ENCODE data around the gene FURIN. TPM values are rescaled to one million over a fixed set of nuclear protein-coding genes. Genes with fewer than 3 reads are reported as not detected.
A peak's percentile ranks its signal among the peaks of the same experiment; 100 is the strongest.
"Not testable (repeated sequence)": the region's sequence is repeated elsewhere in the genome, so short reads cannot be mapped to it uniquely, and the experiment has no call there.

The FURIN gene
- total and polyA plus RNA-seq, 4 donors = 13.2 to 27.0 (median 24.3) TPM

GRCh38 chr15:90872486-90873184 is 4.2 kb downstream of the FURIN start:
- peaks cover 42% of the 10 kb centered on the region for H3K4me1 ChIP-seq (ENCODE audit: control insufficient read depth, insufficient read depth, low read length)
- H3K36me3 ChIP-seq (ENCODE audit: control insufficient read depth, insufficient read depth, low read length) = peaks cover 33% of the 10 kb centered on the region

GRCh38 chr15:90873488-90873997 is 5.2 kb downstream of the FURIN start:
- no peak for DNase-seq (ENCODE audit: low read depth in 4 of 6, low spot score in 6 of 6)
- H3K9me3 ChIP-seq (ENCODE audit: control insufficient read depth, insufficient read depth, low read length) = no peaks in the 10 kb centered on the region
- 82% methylated on average over 4 of the region's 6 CpGs for WGBS (ENCODE audit: insufficient coverage)
- H3K36me3 ChIP-seq (ENCODE audit: control insufficient read depth, insufficient read depth, low read length) = peaks cover 42% of the 10 kb centered on the region
- no peak overlapping the region for H3K27ac ChIP-seq (ENCODE audit: low read depth, low read length)
- no peaks in the 10 kb centered on the region for H3K27me3 ChIP-seq (ENCODE audit: control insufficient read depth, insufficient read depth, low read length)
- peaks cover 42% of the 10 kb centered on the region for H3K4me1 ChIP-seq (ENCODE audit: control insufficient read depth, insufficient read depth, low read length)
- H3K4me3 ChIP-seq (ENCODE audit: low read depth, low read length) = no peak overlapping the region

More at GRCh38 chr15:90872486-90873184, 4.2 kb downstream of the FURIN start:
- WGBS (ENCODE audit: insufficient coverage) = 46% methylated on average over 9 of the region's 12 CpGs
- Histone ChIP-seq H3K4me3 (ENCODE audit: low read depth, low read length) (peak overlapping the region; percentile 48), H3K27me3 (ENCODE audit: control insufficient read depth, insufficient read depth, low read length) (no peaks in the 10 kb centered on the region), H3K27ac (ENCODE audit: low read depth, low read length) (no peak overlapping the region), H3K9me3 (ENCODE audit: control insufficient read depth, insufficient read depth, low read length) (no peaks in the 10 kb centered on the region)
- DNase-seq (ENCODE audit: low read depth in 4 of 6, low spot score in 6 of 6) = peak in 1 of 6 donors; percentile 14

DNA sequence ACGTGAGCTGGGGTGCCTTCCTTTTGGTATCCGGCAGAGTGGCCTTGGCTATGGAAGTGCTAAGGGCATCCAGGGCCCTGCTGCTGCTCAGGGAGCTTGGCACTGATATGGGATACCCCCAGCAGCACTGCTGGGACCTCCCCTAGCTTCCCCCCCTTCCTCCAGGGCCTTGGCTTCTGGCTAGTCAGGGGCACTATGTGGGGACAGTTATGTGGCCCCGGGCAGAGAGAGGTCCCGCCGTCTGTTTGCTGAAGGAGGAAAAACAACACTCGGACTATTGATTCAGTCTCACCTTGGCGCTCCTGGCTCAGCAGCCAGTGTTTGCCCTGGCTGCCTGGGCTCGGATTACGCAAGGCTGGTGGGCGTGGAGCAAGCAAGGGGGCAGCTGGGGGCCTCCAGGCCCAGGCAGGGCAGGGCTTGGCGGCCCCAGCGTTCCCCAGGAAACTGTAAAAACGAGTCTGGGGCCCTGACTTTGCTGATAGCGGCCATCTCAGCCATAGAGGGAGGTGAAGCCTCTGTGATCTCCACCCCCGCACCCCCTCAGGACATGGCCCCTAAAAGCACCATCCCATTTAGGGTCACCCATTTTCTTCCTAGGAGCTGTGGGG is 5.7 kb downstream of the FURIN start:
- H3K9me3 ChIP-seq (ENCODE audit: control insufficient read depth, insufficient read depth, low read length) = no peaks in the 10 kb centered on the region
- 43% methylated on average over 12 of the region's 15 CpGs for WGBS (ENCODE audit: insufficient coverage)
- H3K27ac ChIP-seq (ENCODE audit: low read depth, low read length) = no peak overlapping the region
- H3K4me3 ChIP-seq (ENCODE audit: low read depth, low read length) = no peak overlapping the region
- peaks cover 48% of the 10 kb centered on the region for H3K36me3 ChIP-seq (ENCODE audit: control insufficient read depth, insufficient read depth, low read length)
- peak in 1 of 6 donors; percentile 22 for DNase-seq (ENCODE audit: low read depth in 4 of 6, low spot score in 6 of 6)
- H3K4me1 ChIP-seq (ENCODE audit: control insufficient read depth, insufficient read depth, low read length) = peaks cover 39% of the 10 kb centered on the region
- no peaks in the 10 kb centered on the region for H3K27me3 ChIP-seq (ENCODE audit: control insufficient read depth, insufficient read depth, low read length)

DNA sequence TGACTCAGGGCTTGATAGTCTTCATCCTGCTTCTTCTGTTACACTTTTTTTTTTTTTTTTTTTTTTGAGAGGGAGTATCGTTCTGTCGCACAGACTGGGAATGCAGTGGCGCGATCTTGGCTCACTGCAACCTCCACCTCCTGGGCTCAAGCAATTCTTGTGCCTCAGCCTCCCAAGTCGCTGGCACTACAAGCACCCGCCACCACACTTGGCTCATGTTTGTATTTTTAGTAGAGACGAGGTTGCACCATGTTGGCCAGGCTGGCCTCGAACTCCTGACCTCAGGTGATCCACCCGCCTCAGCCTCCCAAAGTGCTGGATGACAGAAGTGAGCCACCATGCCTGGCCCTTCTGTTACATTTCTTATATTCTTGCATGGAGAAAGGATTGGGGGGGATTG is 6.6 kb downstream of the FURIN start:
- H3K27me3 ChIP-seq (ENCODE audit: control insufficient read depth, insufficient read depth, low read length); DNase-seq (ENCODE audit: low read depth in 4 of 6, low spot score in 6 of 6); H3K9me3 ChIP-seq (ENCODE audit: control insufficient read depth, insufficient read depth, low read length); H3K27ac ChIP-seq (ENCODE audit: low read depth, low read length); H3K4me3 ChIP-seq (ENCODE audit: low read depth, low read length): not testable (repeated sequence)
- Histone ChIP-seq H3K4me1 (ENCODE audit: control insufficient read depth, insufficient read depth, low read length) (peaks cover 31% of the 10 kb centered on the region), H3K36me3 (ENCODE audit: control insufficient read depth, insufficient read depth, low read length) (peaks cover 57% of the 10 kb centered on the region)
- WGBS (ENCODE audit: insufficient coverage) = 83% methylated on average over 6 of the region's 9 CpGs

DNA sequence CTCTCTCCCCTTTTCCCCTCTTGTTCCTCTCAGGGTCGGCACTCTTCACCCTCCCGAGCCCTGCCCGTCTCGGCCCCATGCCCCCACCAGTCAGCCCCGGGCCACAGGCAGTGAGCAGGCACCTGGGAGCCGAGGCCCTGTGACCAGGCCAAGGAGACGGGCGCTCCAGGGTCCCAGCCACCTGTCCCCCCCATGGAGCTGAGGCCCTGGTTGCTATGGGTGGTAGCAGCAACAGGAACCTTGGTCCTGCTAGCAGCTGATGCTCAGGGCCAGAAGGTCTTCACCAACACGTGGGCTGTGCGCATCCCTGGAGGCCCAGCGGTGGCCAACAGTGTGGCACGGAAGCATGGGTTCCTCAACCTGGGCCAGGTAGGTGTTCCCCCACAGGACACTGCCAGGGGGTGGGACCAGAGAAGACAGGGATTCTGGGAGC is 7.2 kb downstream of the FURIN start:
- Histone ChIP-seq H3K36me3 (ENCODE audit: control insufficient read depth, insufficient read depth, low read length) (peaks cover 63% of the 10 kb centered on the region), H3K27ac (ENCODE audit: low read depth, low read length) (no peak overlapping the region), H3K4me1 (ENCODE audit: control insufficient read depth, insufficient read depth, low read length) (peaks cover 28% of the 10 kb centered on the region), H3K27me3 (ENCODE audit: control insufficient read depth, insufficient read depth, low read length) (no peaks in the 10 kb centered on the region), H3K9me3 (ENCODE audit: control insufficient read depth, insufficient read depth, low read length) (no peaks in the 10 kb centered on the region), H3K4me3 (ENCODE audit: low read depth, low read length) (no peak overlapping the region)
- 94% methylated on average over 12 of the region's 12 CpGs for WGBS (ENCODE audit: insufficient coverage)
- DNase-seq (ENCODE audit: low read depth in 4 of 6, low spot score in 6 of 6) = no peak

- H3K27ac ChIP-seq (ENCODE audit: low read depth, low read length) = no peak overlapping the region
- peaks cover 67% of the 10 kb centered on the region for H3K36me3 ChIP-seq (ENCODE audit: control insufficient read depth, insufficient read depth, low read length)
- peaks cover 23% of the 10 kb centered on the region for H3K4me1 ChIP-seq (ENCODE audit: control insufficient read depth, insufficient read depth, low read length)
- H3K27me3 ChIP-seq (ENCODE audit: control insufficient read depth, insufficient read depth, low read length) = no peaks in the 10 kb centered on the region
- no peaks in the 10 kb centered on the region for H3K9me3 ChIP-seq (ENCODE audit: control insufficient read depth, insufficient read depth, low read length)
- H3K4me3 ChIP-seq (ENCODE audit: low read depth, low read length) = no peak overlapping the region
- WGBS (ENCODE audit: insufficient coverage) = 90% methylated on average over 20 of the region's 20 CpGs
- no peak for DNase-seq (ENCODE audit: low read depth in 4 of 6, low spot score in 6 of 6)
Observed at GRCh38 chr15:90876046-90876445, 7.7 kb downstream of the FURIN start.

GRCh38 chr15:90876512-90877170 is 8.3 kb downstream of the FURIN start:
- H3K4me1 ChIP-seq (ENCODE audit: control insufficient read depth, insufficient read depth, low read length) = peaks cover 23% of the 10 kb centered on the region
- peaks cover 73% of the 10 kb centered on the region for H3K36me3 ChIP-seq (ENCODE audit: control insufficient read depth, insufficient read depth, low read length)
- H3K4me3 ChIP-seq (ENCODE audit: low read depth, low read length) = no peak overlapping the region
- H3K27me3 ChIP-seq (ENCODE audit: control insufficient read depth, insufficient read depth, low read length) = no peaks in the 10 kb centered on the region
- DNase-seq (ENCODE audit: low read depth in 4 of 6, low spot score in 6 of 6) = no peak
- H3K9me3 ChIP-seq (ENCODE audit: control insufficient read depth, insufficient read depth, low read length) = no peaks in the 10 kb centered on the region
- 95% methylated on average over 12 of the region's 15 CpGs for WGBS (ENCODE audit: insufficient coverage)
- no peak overlapping the region for H3K27ac ChIP-seq (ENCODE audit: low read depth, low read length)

DNA sequence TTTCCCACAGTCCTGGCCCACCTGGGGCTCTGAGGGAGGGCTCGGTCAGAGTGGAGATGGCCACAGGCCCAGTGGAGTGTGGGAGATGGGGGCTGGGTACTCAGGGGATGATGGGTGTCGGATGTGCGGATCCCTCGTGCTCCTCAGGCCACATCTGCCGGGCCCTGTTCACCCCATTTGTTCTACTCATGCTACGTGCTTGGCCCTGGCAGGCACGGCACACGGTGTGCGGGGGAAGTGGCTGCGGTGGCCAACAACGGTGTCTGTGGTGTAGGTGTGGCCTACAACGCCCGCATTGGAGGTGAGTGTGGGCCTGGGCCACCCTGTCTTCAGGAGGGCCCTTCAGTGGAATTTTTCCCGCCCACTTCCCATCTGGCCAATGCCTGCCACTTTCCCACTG is 8.9 kb downstream of the FURIN start:
- Histone ChIP-seq H3K36me3 (ENCODE audit: control insufficient read depth, insufficient read depth, low read length) (peaks cover 80% of the 10 kb centered on the region), H3K9me3 (ENCODE audit: control insufficient read depth, insufficient read depth, low read length) (no peaks in the 10 kb centered on the region), H3K27ac (ENCODE audit: low read depth, low read length) (no peak overlapping the region), H3K4me3 (ENCODE audit: low read depth, low read length) (no peak overlapping the region), H3K4me1 (ENCODE audit: control insufficient read depth, insufficient read depth, low read length) (peaks cover 21% of the 10 kb centered on the region), H3K27me3 (ENCODE audit: control insufficient read depth, insufficient read depth, low read length) (no peaks in the 10 kb centered on the region)
- DNase-seq (ENCODE audit: low read depth in 4 of 6, low spot score in 6 of 6) = no peak
- WGBS (ENCODE audit: insufficient coverage) = 93% methylated on average over 13 of the region's 14 CpGs

DNA sequence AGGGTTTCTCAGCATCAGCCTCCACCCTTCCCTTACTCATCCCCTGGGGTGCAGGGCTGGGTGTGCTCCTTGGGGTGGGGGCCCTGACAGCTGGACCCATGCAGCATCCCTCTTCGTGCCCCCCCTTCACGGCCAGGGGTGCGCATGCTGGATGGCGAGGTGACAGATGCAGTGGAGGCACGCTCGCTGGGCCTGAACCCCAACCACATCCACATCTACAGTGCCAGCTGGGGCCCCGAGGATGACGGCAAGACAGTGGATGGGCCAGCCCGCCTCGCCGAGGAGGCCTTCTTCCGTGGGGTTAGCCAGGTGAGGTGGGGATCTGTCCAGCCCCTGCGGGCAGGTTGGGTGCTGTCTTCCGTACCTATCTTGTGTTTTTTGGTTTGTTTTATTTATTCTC is 9.6 kb downstream of the FURIN start:
- no peak overlapping the region for H3K4me3 ChIP-seq (ENCODE audit: low read depth, low read length)
- H3K4me1 ChIP-seq (ENCODE audit: control insufficient read depth, insufficient read depth, low read length) = peaks cover 17% of the 10 kb centered on the region
- no peak overlapping the region for H3K27ac ChIP-seq (ENCODE audit: low read depth, low read length)
- peaks cover 87% of the 10 kb centered on the region for H3K36me3 ChIP-seq (ENCODE audit: control insufficient read depth, insufficient read depth, low read length)
- WGBS (ENCODE audit: insufficient coverage) = 97% methylated on average over 10 of the region's 14 CpGs
- DNase-seq (ENCODE audit: low read depth in 4 of 6, low spot score in 6 of 6) = no peak
- no peaks in the 10 kb centered on the region for H3K9me3 ChIP-seq (ENCODE audit: control insufficient read depth, insufficient read depth, low read length)
- H3K27me3 ChIP-seq (ENCODE audit: control insufficient read depth, insufficient read depth, low read length) = no peaks in the 10 kb centered on the region
